Activated CD4-positive, alpha-beta T cell treated with anti-CD3 and anti-CD28 coated beads for 36 hours (primary cell): ENCODE data around the gene CMIP. TPM values are rescaled to one million over a fixed set of nuclear protein-coding genes. Genes with fewer than 3 reads are reported as not detected.

Source experiments
- ATAC-seq: fragments of 200-7000 bp; cut with Tn5 transposase; one replicate; pipeline ENCODE4 v1.10.0; 2021; ENCODE audit warnings: mild to moderate bottlenecking, moderate library complexity
- CTCF ChIA-PET: fragments of 350-600 bp; sonication (Branson Sonifier 250); formaldehyde crosslinking; loops from one replicate; lab custom pipeline; 2021; ENCODE audit warnings: antibody characterized with exemption; lab: Charles Lee
- POLR2A ChIA-PET: fragments of 350-600 bp; sonication (Branson Sonifier 250); formaldehyde crosslinking; loops from one replicate; lab custom pipeline; 2021; ENCODE audit warnings: antibody characterized with exemption, inconsistent platforms; lab: Charles Lee
- DNase-seq: peaks from one replicate; pipeline ENCODE4 v3.0.0-alpha.2; 2020
- H3K27ac Mint-ChIP-seq: one replicate; pipeline ENCODE4 v1.8.0; 2021; ENCODE audit warnings: mixed read lengths
- H3K27me3 Mint-ChIP-seq: one replicate; pipeline ENCODE4 v1.8.0; 2021; ENCODE audit warnings: mixed read lengths
- H3K36me3 Mint-ChIP-seq: one replicate; pipeline ENCODE4 v1.8.0; 2021; ENCODE audit warnings: low read depth, mixed read lengths
- H3K4me1 Mint-ChIP-seq: one replicate; pipeline ENCODE4 v1.8.0; 2021; ENCODE audit warnings: mixed read lengths
- H3K4me3 Mint-ChIP-seq: one replicate; pipeline ENCODE4 v1.8.0; 2021; ENCODE audit warnings: mild to moderate bottlenecking, moderate library complexity, mixed read lengths
- H3K9me3 Mint-ChIP-seq: one replicate; pipeline ENCODE4 v1.8.0; 2021; ENCODE audit warnings: low read depth, mixed read lengths
- intact Hi-C, 2 experiments: fragments of 100-400 bp; cut with DNase I in 1 of 2; cut with micrococcal nuclease in 1 of 2; formaldehyde crosslinking; loops; one replicate each; pipeline versions ENCODE4 v1.14.2 to v1.15.1; 2022 to 2024; cut with DNase I, micrococcal nuclease
- total RNA-seq, 2 experiments: library from RNA; stranded (reverse); gene quantifications; one replicate each; pipeline ENCODE4 v1.2.3, GENCODE V29; 2021

CMIP gene
- total RNA-seq, 2 experiments from 2014 or later, result 39.1 to 40.3 TPM

- no peak overlapping the region for H3K27ac Mint-ChIP-seq
- intact Hi-C loops, result no loop called here
- CTCF ChIA-PET, result interaction anchor here (0.5 kb wide), 1 partner anchor 48 kb away, joined by 3 read pairs; no protein-coding TSS in a partner anchor
- peaks cover 20% of the 10 kb centered on the region for H3K36me3 Mint-ChIP-seq
- no peaks in the 10 kb centered on the region for H3K9me3 Mint-ChIP-seq
- H3K4me3 Mint-ChIP-seq, result no peak overlapping the region
- ATAC-seq (peak; percentile 33), DNase-seq (no peak)
- no peaks in the 10 kb centered on the region for H3K27me3 Mint-ChIP-seq
- POLR2A ChIA-PET, result no interaction called here
- H3K4me1 Mint-ChIP-seq, result peaks cover 45% of the 10 kb centered on the region
Observed at GRCh38 chr16:81457326-81458133, 12.9 kb downstream of the CMIP start.

- no peaks in the 10 kb centered on the region for H3K9me3 Mint-ChIP-seq
- no peak overlapping the region for H3K27ac Mint-ChIP-seq
- intact Hi-C loops, result no loop called here
- no peak for DNase-seq
- no peak for ATAC-seq
- H3K36me3 Mint-ChIP-seq, result peaks cover 20% of the 10 kb centered on the region
- POLR2A ChIA-PET, result no interaction called here
- H3K4me1 Mint-ChIP-seq, result peaks cover 42% of the 10 kb centered on the region
- no peak overlapping the region for H3K4me3 Mint-ChIP-seq
- CTCF ChIA-PET, result no interaction called here
- no peaks in the 10 kb centered on the region for H3K27me3 Mint-ChIP-seq
Observed at GRCh38 chr16:81458149-81458669, 13.6 kb downstream of the CMIP start.

- intact Hi-C loops, result no loop called here
- peaks cover 45% of the 10 kb centered on the region for H3K4me1 Mint-ChIP-seq
- no peak for ATAC-seq
- H3K9me3 Mint-ChIP-seq, result no peaks in the 10 kb centered on the region
- ChIA-PET CTCF (no interaction called here), POLR2A (no interaction called here)
- H3K27me3 Mint-ChIP-seq, result no peaks in the 10 kb centered on the region
- peaks cover 21% of the 10 kb centered on the region for H3K36me3 Mint-ChIP-seq
- peak overlapping the region; percentile 38 for H3K27ac Mint-ChIP-seq
- no peak for DNase-seq
- H3K4me3 Mint-ChIP-seq, result no peak overlapping the region
Observed at GRCh38 chr16:81458827-81459598, 14.4 kb downstream of the CMIP start.

GRCh38 chr16:81460075-81460474 is 15.5 kb downstream of the CMIP start:
- no peaks in the 10 kb centered on the region for H3K9me3 Mint-ChIP-seq
- no peaks in the 10 kb centered on the region for H3K27me3 Mint-ChIP-seq
- no peak overlapping the region for H3K4me3 Mint-ChIP-seq
- peaks cover 53% of the 10 kb centered on the region for H3K4me1 Mint-ChIP-seq
- no peak for DNase-seq
- intact Hi-C loops, result no loop called here
- ATAC-seq, result no peak
- ChIA-PET CTCF (no interaction called here), POLR2A (no interaction called here)
- no peak overlapping the region for H3K27ac Mint-ChIP-seq
- H3K36me3 Mint-ChIP-seq, result peaks cover 24% of the 10 kb centered on the region

- intact Hi-C loops, result no loop called here
- Mint-ChIP-seq H3K4me1 (peaks cover 60% of the 10 kb centered on the region), H3K36me3 (peaks cover 24% of the 10 kb centered on the region), H3K9me3 (no peaks in the 10 kb centered on the region), H3K4me3 (no peak overlapping the region), H3K27ac (no peak overlapping the region), H3K27me3 (no peaks in the 10 kb centered on the region)
- POLR2A ChIA-PET, result no interaction called here
- DNase-seq (no peak), ATAC-seq (no peak)
- CTCF ChIA-PET, result no interaction called here
Observed at GRCh38 chr16:81461243-81461642, 16.6 kb downstream of the CMIP start.

GRCh38 chr16:81461766-81462165 is 17.2 kb downstream of the CMIP start:
- Mint-ChIP-seq H3K27ac (no peak overlapping the region), H3K9me3 (no peaks in the 10 kb centered on the region), H3K4me1 (peaks cover 66% of the 10 kb centered on the region), H3K36me3 (peaks cover 24% of the 10 kb centered on the region), H3K4me3 (no peak overlapping the region), H3K27me3 (no peaks in the 10 kb centered on the region)
- ChIA-PET CTCF (no interaction called here), POLR2A (no interaction called here)
- intact Hi-C loops, result no loop called here
- DNase-seq (no peak), ATAC-seq (no peak)

GRCh38 chr16:81462683-81463082 is 18.1 kb downstream of the CMIP start:
- ChIA-PET POLR2A (interaction anchor here (0.6 kb wide), 1 partner anchor 32 kb away, joined by 3 read pairs; no protein-coding TSS in a partner anchor), CTCF (no interaction called here)
- Mint-ChIP-seq H3K27ac (no peak overlapping the region), H3K4me3 (no peak overlapping the region), H3K4me1 (peaks cover 63% of the 10 kb centered on the region), H3K27me3 (no peaks in the 10 kb centered on the region), H3K9me3 (no peaks in the 10 kb centered on the region), H3K36me3 (peaks cover 20% of the 10 kb centered on the region)
- no peak for DNase-seq
- intact Hi-C loops, result no loop called here
- no peak for ATAC-seq

GRCh38 chr16:81463296-81463890 is 18.8 kb downstream of the CMIP start:
- ChIA-PET POLR2A (no interaction called here), CTCF (interaction anchor here (0.8 to 1.1 kb wide), 2 partner anchors 11 to 15 kb away, joined by 3 to 4 read pairs; no protein-coding TSS in a partner anchor)
- Mint-ChIP-seq H3K4me1 (peaks cover 67% of the 10 kb centered on the region), H3K27me3 (no peaks in the 10 kb centered on the region), H3K36me3 (peaks cover 20% of the 10 kb centered on the region), H3K9me3 (no peaks in the 10 kb centered on the region), H3K4me3 (no peak overlapping the region), H3K27ac (no peak overlapping the region)
- no peak for ATAC-seq
- no peak for DNase-seq
- intact Hi-C loops, result no loop called here

GRCh38 chr16:81464279-81464678 is 19.7 kb downstream of the CMIP start:
- Mint-ChIP-seq H3K4me3 (no peak overlapping the region), H3K36me3 (peaks cover 12% of the 10 kb centered on the region), H3K27me3 (no peaks in the 10 kb centered on the region), H3K4me1 (peaks cover 68% of the 10 kb centered on the region), H3K9me3 (no peaks in the 10 kb centered on the region), H3K27ac (no peak overlapping the region)
- ATAC-seq, result no peak
- CTCF ChIA-PET, result interaction anchor here (0.5 to 1.1 kb wide), 3 partner anchors 10 to 267 kb away, joined by 3 to 4 read pairs (median 3); no protein-coding TSS in a partner anchor
- intact Hi-C loops, result no loop called here
- POLR2A ChIA-PET, result no interaction called here
- no peak for DNase-seq

GRCh38 chr16:81465375-81465943 is 20.9 kb downstream of the CMIP start:
- POLR2A ChIA-PET, result interaction anchor here (0.9 kb wide), 1 partner anchor 16 kb away, joined by 3 read pairs; no protein-coding TSS in a partner anchor

More at GRCh38 chr16:81465375-81465943, 20.9 kb downstream of the CMIP start:
- DNase-seq (no peak), ATAC-seq (no peak)
- no peaks in the 10 kb centered on the region for H3K9me3 Mint-ChIP-seq
- no peak overlapping the region for H3K4me3 Mint-ChIP-seq
- peaks cover 74% of the 10 kb centered on the region for H3K4me1 Mint-ChIP-seq
- no peak overlapping the region for H3K27ac Mint-ChIP-seq
- CTCF ChIA-PET, result interaction anchor here (0.6 to 0.9 kb wide), 2 partner anchors 10 to 22 kb away, joined by 3 read pairs; no protein-coding TSS in a partner anchor
- H3K27me3 Mint-ChIP-seq, result no peaks in the 10 kb centered on the region
- H3K36me3 Mint-ChIP-seq, result peaks cover 12% of the 10 kb centered on the region
- intact Hi-C loops, result no loop called here
